Islet precursor cell (in vitro differentiated cells): Measurements from ENCODE around the gene ZNF428.
A peak's percentile ranks its signal among the peaks of the same experiment; 100 is the strongest.
"Not testable (repeated sequence)": the region's sequence is repeated elsewhere in the genome, so short reads cannot be mapped to it uniquely, and the experiment has no call there.

Experiments used
- DNase-seq: peaks from one replicate; pipeline ENCODE4 v3.0.0-alpha.2; 2018

ZNF428 gene

DNA sequence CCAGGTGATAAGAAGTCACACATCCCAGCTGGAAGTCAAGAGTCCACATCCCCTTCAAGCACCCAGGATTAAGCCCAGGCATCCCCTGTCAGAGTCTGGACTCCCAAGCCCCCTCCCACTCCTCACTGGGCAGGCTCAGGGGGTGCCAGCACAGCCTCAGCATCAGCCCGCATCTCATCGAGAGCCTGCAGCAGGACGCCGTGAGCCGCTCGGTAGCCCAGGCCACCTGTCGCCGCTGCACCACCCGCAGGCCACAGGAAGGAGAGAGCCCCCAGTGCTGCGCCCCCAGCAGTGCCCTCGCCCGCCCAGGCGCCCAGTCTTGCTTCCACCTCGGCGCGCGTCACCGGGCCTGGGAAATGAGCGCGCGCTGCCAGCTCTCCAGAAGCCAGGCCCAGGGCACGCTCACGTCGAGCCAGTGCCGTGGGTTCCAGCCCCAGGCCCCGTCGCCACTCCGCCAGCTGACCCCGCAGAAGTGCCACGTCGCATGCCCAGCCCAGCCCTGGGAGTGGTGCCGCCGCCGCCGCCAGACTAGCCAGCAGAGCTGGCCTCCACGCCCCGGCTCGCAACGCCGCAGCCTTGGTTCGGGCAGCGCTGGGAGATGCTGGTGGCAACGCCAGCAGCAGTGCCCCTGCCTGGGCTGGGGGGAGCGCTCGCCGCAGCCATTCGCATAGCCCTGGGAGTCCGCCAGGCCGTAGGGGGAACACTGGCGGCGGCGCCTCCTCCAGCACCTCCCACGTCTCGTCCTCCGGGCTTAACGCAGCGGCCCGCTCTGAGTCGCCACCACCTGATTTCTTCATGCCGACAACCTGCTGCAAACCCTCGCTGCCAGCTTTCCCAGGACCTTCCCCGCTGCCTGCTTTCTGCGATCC, 27.3 kb downstream of the ZNF428 start:
- no peak for DNase-seq

DNA sequence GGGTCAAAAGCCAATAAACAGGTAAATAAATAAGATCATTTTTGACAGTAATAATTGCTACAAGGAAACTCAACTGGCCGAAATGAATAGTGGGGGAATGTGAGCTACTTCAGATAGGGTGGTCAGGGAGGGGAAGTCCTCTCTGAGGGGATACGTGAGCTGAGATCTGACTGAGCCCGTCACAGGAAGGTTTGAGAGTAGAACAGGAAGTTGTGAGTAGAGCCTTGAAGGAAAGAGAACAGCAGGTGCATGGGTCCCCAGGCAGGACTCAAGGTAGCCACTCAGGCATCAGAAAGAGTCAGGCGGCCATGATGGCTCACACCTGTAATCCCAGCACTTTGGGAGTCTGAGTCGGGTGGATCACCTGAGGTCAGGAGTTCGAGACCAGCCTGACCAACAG, 29.8 kb downstream of the ZNF428 start:
- DNase-seq, result no peak

DNA sequence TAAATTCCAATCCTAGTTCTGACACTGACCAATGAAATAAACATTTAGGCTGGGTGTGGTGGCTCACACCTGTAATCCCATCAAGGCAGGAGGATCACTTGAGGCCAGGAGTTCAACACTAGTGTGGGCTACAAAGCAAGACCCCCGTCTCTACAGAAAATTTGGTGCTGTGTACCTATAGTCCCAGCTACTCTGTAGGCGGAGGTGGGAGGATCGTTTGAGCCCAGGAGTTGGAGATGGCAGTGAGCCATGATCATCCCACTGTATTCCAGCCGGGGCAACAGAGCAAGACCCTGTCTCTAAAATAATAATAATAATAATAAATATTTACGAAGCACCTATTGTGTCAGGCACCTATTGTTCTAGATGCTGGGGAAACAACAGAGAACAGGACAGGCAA, 30.2 kb downstream of the ZNF428 start:
- no peak for DNase-seq

DNA sequence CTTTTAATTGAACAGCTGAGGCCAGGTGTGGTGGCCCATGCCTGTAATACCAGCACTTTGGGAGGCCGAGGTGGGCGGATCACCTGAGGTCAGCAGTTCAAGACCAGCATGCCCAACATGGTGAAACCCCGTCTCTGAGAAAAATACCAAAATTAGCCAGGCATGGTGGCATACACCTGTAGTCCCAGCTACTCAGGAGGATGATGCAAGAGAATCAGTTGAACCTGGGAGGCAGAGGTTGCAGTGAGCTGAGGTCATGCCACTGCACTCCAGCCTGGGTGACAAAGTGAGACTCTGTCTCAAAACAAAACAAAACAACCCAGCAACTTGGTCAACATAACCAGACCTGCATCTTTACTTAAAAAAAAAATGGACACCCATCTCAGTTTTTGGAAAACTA, 32.4 kb downstream of the ZNF428 start:
- not testable (repeated sequence) for DNase-seq

DNA sequence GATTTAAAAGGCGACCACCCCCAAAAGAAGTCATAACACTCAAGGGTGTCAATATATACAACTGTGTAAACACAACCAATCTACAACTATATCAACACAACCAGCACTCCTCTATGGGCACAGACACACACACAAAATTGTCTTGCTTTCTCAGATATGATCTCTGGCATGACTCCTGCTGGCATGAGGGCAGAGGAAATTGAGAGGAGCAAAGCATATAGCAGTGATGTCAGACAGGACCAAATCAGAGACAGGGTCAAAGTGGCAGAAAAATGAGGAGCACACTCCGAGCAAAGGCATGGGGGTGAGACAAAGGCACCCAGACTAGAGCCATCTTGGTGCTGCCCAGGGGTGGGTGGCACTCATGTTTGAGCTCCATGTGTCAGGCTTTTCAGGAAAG, 33.1 kb downstream of the ZNF428 start:
- no peak for DNase-seq

DNA sequence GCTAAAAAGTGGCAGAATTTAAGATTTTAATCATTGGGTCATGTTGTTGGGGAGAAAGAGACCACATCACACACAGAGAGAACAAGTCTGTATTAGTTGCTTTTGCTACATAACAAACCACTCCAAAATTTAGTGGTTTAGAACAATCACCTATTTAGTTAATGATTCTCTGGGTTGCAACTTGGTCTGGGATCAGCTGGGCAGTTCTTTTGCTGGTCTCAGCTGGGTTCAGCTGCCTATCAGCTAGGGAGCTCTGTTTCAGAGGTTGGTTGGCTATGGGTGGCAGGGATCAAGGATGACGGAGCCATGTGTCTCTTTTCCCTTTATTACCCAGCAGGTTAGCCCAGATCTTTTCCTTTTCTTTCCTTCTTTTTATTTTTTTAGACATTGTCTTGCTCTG, 34.9 kb downstream of the ZNF428 start:
- no peak for DNase-seq

DNA sequence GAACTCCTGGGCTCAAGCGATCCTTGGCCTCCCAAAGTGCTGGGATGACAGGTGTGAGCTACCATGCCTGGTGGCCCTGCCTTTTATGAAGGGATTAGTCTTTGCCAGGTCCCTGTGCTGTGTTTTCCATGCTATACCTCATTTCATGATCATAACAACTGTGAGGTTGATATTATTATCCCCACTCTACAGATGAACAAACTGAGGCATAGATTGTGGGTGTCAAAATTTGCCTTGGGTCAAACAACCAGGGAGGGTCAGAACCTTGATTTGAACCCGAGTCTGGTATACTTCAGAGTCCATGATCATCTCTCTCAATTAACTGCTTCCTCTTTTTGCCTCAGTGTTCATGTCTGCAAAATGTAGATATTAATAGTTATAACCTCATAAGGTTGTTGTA, 36.9 kb downstream of the ZNF428 start:
- no peak for DNase-seq

DNA sequence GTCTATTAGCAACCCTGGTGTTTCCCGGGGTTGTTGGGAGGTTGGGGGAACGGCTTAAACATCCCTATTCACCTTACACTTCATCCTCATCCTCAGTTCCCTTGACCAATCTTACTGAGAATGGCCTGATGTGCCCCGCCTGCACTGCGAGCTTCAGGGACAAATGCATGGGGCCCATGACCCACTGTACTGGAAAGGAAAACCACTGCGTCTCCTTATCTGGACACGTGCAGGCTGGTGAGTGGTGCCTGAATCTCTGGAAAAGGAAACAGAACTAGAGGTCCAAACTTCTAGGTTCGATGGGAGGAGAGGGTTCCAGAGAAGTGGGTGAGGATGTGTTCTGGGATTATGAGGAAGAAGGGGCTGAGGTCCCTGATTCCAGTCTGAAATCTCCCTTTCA, 38.0 kb downstream of the ZNF428 start:
- DNase-seq, result no peak

DNA sequence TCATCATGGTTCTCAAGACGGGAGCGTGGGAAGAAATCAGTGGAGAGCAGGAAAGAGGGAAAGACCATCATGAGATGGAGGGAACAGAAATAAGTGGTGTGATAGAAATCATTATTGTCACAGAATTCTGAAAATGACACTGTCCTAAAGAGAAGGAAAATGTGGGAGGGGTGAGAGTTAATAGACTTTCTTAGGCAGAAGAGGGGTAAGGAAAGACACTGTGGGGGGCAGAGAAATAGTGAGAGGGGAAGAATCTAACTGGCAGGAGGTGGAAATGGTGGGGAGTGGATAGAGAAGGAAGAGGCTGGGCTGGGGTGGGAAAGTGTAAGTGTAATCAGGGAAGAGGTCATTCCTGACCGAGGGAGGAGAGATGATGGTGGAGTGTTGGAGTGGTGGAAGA, 40.6 kb downstream of the ZNF428 start:
- DNase-seq, result no peak

DNA sequence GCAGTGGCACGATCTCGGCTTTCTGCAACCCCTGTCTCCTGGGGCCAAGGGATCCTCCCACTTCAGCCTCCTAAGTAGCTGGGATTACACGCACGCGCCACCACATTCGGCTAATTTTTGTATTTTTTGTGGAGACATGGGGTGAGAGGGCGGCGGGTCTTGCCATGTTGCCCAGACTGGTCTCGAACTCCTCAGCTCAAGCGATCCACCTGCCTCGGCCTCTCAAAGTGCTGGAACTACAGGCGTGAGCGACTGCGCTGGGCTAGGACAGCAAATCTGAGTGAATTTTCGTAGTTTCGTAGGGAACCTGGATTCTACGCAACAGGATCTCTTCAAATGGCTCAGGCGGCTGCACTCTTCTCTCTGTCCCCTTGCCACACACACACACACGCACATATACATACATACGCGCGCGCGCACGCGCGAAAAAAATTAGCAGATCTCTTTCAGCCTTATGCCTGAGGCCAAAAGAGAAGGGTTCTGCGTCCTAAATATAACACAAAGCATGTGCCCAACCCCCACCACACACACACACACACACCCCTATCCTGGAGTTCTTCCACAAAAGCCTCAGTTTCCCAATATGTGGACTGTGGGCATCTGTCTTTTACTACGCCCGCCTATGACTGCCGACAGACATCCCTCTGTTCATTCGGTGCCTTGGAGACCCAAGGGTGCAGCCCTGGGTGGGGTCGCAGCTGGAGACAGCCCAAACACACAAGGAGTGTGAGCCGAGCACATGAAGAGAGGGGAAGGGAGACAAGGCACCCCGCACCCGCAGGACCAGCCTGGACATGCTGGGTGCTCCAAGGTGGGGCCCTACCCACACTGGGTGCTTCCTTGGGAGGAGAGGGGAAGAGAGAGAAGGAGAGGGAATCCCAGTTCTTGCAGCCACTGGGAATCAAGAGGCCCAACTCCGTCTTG, 43.2 kb downstream of the ZNF428 start:
- DNase-seq, result no peak

DNA sequence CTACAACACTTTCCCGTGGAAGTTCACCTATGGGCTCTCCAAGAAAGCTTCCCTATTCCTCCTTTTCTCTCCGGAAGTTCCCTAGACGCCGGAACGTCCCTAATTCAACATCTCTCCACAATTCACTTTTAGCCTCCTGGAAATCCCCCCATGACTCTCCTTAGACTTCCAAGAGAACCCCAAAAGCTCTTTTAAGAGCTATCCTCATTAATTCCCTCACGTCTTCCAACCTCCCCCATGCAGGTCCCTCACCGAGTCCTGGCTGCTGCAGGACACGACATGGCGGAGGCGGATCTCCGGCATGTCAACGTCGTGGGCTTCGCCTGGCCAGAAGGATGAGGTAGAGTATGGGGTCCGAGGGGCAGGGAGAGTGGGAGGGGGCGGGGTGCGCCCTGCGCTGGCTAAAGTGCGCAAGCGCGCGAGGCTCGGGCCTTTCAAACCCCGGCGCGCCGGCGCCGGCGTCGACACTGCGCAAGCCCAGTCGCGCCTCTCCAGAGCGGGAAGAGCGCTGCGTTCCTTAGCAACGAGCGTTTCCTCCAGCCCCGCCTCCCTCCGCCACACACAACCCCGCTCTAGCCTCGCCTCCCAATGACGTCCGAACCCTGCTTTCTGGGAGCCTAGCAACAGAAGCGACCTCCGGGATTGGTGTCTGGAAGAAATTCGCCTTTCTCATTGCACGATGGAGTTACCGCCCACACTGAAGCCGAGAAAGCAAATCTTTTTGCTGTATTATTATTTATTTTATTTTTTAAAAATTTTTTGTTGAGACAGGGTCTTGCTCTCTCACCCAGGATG, 44.1 kb downstream of the ZNF428 start, which contains the start of the genes PINLYP and XRCC1:
PINLYP (plus strand) TSS at position 646 of the 795 bp plus-strand sequence. CDS start 1,391 bp downstream, outside the sequence.
XRCC1 (minus strand) TSS at position 372 of the 795 bp plus-strand sequence; CDS start at position 303, 69 bp downstream.
- DNase-seq, result peak; percentile 98

DNA sequence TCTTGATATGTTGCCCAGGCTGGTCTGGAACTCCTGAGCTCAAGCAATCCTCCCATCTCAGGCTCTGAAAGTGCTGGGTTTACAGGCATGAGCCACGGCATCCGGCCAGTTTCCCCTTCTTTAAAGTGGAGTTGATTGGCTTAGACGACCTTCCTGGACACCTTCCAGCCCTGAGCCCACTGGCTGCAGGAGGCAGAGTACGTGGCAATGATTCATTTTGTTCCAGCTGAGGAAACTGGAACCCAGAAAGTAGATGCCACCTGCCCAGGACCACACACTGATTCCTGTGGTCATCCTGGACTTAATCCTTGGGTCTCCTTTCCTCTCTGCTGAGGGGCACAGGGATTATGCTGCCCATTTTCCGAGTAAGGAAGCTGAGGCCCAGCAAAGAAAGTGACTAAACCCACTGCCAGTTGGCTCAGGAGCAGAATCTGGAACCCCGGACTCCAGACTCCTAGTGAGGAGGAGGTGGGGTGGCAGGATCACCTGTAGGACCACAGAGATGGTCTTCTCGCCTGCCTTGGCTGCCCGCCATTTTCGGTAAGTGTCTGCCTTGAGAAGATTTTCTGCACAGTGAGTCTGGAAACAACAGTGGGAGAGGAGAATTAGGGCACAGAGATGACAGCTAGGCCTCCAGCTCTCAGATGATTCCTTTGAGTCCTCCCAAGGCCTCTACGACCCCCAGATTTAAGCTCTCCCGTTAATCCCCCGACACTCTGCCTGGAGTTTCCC, 44.8 kb downstream of the ZNF428 start:
- DNase-seq, result no peak

DNA sequence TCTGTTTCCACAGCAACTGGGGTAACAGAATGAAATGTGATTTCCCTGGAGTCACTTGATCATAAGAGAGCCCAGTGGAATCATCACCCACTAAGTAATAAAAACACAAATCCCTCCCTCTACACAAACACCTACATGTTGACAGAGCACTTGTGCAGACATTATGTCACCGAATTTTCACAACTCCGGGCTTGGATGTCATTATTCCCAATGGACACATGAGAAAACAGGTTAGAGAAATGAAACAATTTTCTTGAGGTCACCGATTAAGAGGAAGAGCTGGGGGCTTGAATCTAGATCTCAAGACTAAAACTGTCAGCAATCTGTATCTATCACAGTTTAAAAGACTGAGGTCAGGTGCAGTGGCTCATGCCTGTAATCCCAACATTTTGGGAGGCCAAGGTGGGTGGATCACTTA, 47.2 kb downstream of the ZNF428 start:
- no peak for DNase-seq

DNA sequence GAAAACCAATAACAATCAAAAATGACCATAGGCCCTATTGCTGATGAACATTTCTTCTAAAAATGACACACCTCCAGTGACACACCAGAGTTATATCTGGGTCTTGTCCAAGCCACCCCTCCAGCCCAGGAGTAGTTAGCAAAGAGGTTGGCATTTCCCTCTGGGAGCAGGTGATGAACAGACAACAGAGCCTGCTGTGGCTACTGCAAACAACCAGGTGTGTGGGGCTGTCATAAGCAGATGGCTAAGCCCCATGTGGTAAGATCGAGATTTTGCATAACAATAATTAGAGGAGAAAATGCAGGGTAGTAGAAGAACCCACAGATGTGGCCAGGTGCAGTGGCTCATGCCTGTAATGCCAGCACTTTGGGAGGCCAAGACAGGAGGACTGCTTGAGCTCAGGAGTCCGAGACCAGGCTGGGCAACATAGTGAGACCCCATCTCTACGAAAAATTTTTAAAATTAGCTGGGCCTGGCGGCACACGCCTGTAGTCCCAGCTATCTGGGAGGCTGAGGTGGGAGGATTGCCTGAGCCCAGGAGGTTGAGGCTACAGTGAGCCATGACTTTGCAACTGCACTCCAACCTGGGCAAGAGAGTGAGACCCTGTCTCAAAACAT, 49.1 kb downstream of the ZNF428 start:
- no peak for DNase-seq

DNA sequence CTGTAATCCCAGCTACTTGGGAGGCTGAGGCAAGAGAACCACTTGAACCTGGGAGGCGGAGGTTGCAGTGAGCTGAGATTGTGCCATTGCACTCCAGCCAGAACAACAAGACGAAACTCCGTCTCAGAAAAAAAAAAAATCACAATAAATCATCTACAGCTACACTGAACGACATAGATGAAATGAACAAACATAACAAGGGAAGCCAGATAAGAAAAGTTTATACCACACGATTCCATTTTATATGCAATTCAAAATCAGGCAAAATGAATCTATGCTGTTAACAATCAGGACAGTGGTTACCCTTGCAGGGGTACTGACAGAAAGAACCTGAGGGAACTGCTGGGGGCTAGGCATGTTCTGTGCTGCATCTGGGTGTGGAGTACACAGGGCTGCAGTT, 49.8 kb downstream of the ZNF428 start:
- no peak for DNase-seq

DNA sequence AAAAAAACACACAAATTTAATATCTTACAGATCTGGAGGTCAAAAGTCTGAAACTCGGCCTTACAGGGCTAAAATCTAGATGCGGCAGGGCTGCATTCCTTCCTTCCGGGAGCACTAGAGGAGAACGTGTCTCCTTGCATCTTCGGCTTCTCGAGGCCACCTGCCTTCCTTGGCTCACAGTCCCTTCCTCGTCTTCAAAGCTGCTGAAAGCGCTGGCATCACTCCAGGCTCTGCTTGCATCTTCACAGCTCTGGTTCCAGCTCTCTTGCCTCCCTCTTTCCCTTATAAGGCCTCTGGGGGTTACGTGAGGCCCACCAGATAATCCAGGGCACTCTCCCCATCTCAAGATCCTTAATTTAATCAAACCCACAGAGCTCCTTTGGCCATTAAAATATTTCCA, 54.6 kb downstream of the ZNF428 start:
- no peak for DNase-seq

DNA sequence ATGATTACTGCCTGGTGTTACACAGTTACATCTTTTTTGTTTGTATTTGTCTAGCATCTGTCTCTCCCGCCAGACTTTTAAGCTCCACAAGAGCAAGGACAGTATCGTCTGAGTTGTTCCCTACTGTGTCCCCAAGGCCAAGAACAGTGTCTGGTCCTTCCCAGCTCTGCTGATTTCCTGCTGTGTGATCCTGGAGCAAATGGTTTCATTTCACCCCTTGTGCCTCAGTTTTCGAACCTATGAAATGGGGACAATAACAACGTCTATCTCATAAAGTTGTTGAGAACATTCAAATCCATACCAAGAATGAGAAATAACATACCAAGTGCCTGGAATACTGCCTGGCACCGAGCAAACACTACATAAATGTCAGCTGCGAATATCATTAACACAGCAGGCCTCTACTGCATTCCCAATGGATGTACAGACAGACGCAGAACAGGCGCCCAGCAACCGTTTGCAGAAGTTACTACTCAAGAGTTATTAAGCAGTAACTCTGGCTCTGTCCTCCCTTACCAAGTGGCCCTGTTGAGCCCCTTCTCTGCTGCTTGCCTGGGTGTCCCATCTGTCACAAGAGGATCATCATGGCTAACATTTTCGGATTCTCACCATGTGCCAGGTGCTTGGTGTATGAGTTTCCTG, 55.5 kb downstream of the ZNF428 start:
- DNase-seq, result no peak

DNA sequence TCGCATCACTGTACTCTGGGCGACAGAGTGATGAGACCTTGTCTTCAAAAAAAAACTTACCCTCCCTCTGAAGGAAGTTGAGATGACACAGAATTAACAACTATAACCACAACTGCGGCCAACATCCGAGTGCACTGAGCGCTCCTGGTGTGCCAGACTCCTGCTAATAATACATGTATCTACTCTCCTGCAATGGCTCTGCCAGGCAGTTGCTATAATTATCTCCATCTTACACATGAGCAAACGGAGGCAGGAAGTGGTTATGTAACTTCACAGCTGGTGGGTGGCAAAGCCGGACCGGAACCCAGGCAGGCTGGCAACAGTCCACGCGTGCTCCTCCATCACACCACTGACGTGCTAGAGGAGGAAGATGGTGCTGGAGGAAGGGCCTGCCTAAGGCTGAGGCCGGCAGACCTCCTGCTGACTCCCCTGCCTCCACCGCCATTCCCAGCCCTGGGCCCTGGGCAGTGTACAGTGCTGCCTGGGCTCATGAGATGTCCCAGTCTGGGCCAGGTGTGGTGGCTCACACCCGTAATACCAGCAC, 56.7 kb downstream of the ZNF428 start:
- DNase-seq, result no peak

DNA sequence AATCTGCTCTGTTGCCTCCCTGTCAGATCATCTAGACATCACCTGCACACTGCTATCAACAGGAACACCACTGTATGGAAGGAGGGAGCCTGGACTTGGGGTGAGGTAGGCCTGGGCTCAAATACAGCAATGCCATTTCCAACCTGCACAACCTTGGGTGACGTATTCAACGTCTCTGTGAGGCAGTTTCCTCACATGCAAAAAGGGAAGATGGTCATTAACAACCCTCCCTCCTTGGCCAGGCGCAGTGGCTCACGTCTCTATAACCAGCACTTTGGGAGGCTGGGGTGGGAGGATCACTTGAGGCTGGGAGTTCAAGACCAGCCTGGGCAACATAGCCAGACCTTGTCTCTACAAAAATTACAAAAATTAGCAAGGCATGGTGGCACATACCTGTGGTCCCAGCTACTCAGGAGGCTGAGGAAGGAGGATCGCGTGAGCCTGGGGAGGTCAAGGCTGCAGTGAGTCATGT, 57.2 kb downstream of the ZNF428 start:
- DNase-seq, result no peak

DNA sequence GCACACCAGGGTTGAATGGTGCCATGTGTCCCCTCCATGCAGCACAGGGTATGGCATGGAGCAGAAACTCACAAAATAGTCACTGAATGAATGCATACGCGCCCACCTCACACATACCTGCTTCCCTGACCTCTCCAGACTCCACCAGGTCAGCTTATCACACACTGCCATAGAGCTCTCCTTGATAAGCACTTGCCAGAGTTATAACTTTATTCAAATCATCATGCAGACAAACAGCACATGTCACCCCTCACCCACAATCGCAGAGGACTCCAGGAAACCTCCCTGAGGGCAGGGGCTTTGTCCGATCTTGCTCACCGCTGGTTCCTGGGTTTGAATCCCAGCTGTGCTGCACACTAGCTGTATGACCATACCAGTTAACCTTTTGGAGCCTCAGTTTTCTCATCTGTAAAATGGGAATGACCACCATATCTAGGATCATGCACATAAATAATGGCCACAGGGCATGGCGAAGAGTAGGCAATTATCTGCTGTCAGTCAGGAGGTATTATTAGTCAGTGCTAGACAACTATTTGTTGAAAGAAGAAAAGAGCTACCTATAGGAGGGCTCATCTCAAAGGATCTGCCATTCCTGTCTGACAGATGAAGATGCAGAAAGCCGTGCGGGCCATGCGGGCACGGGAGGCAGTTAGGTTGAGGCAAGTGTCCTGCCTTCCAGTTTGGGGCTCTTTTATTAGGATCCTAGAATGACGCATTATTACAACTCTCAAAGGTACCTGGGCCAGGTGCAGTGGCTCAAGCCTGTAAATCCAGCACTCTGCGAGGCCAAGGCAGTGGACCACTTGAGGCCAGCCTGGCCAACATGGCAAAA, 58.1 kb downstream of the ZNF428 start:
- no peak for DNase-seq
